Gastrocnemius medialis (tissue), 4 donors: Measurements from ENCODE around the gene PRC1. TPM values are rescaled to one million over a fixed set of nuclear protein-coding genes. Genes with fewer than 3 reads are reported as not detected.
"Not testable (repeated sequence)": the region's sequence is repeated elsewhere in the genome, so short reads cannot be mapped to it uniquely, and the experiment has no call there.

ENCODE experiments used
- ATAC-seq, 2 donors: fragments of 150-250 bp; one replicate each; pipeline ENCODE4 v1.9.1; 2016
- DNase-seq, 2 donors: peaks; one replicate each; pipeline ENCODE4 v3.0.0-alpha.2; 2019
- H3K27ac ChIP-seq, 4 donors: fragments of 200-600 bp; sonication (generic); 1 replicate in 1 of 4; 2 replicates in 3 of 4; pipeline ENCODE4 v1.5.1; 2016 to 2018; ENCODE audit warnings: mild to moderate bottlenecking in 2 of 4, moderate library complexity in 1 of 4
- H3K27me3 ChIP-seq, 3 donors: fragments of 200-600 bp; sonication (generic) in 2 of 3; 1 replicate in 1 of 3; 2 replicates in 2 of 3; pipeline versions ENCODE4 v1.5.1 to v1.6.0; 2016 to 2019; ENCODE audit warnings: mild to moderate bottlenecking in 1 of 3, moderate library complexity in 1 of 3
- H3K36me3 ChIP-seq, 2 donors: fragments of 200-600 bp; sonication (generic) in 1 of 2; one replicate each; pipeline ENCODE4 v1.5.1; 2017 to 2018
- H3K4me1 ChIP-seq, 2 donors: fragments of 200-600 bp; sonication (generic) in 1 of 2; one replicate each; pipeline ENCODE4 v1.5.1; 2016 to 2017; ENCODE audit warnings: mild to moderate bottlenecking in 2 of 2
- H3K4me3 ChIP-seq, 4 donors: fragments of 200-600 bp; sonication (generic) in 3 of 4; 1 replicate in 1 of 4; 2 replicates in 3 of 4; pipeline ENCODE4 v1.5.1; 2016 to 2019; ENCODE audit warnings: mild to moderate bottlenecking in 2 of 4
- H3K9me3 ChIP-seq, 3 donors: fragments of 200-600 bp; sonication (generic) in 2 of 3; 1 replicate in 1 of 3; 2 replicates in 2 of 3; pipeline ENCODE4 v1.5.1; 2016 to 2019
- POLR2A ChIP-seq, 2 donors: fragments of 450-650 bp; IDR thresholded peaks; one replicate each; pipeline ENCODE4 v1.6.1; 2017; ENCODE audit warnings: antibody characterized with exemption in 2 of 2, mild to moderate bottlenecking in 2 of 2, moderate library complexity in 2 of 2
- in situ Hi-C, 4 donors: fragments of 200-750 bp; cut with MboI; loops; one replicate each; pipeline versions ENCODE4 v1.15.0 to v1.8.0; 2017; ENCODE audit warnings: low sequenced_read_pairs in 4 of 4
- intact Hi-C: fragments of 100-400 bp; cut with DNase I; formaldehyde crosslinking; loops from one replicate; pipeline ENCODE4 v1.15.1; 2023; ENCODE audit warnings: low total_unique reads
- total RNA-seq, 4 donors: library from RNA; depleted of rRNA; stranded (reverse); fragments of >200 nt; gene quantifications; one replicate each; pipeline versions ENCODE4 v1.1.0 to v1.2.3, GENCODE V29; 2016
- TF ChIP-seq, protein P1 (sequence below), 5 experiments: fragments of 450-650 bp in 3 of 5; fragments of 200-600 bp in 2 of 5; sonication (generic) in 2 of 5; IDR thresholded peaks in 4 of 5; conservative IDR thresholded peaks in 1 of 5; 1 replicate in 4 of 5; 2 replicates in 1 of 5; pipeline ENCODE4 v1.5.1; 2016 to 2019; ENCODE audit warnings: antibody characterized with exemption in 5 of 5, mild to moderate bottlenecking in 3 of 5, moderate library complexity in 3 of 5

The PRC1 gene
- total RNA-seq, 4 donors from 2014 or later, result 1.4 to 9.9 (median 4.9) TPM

DNA sequence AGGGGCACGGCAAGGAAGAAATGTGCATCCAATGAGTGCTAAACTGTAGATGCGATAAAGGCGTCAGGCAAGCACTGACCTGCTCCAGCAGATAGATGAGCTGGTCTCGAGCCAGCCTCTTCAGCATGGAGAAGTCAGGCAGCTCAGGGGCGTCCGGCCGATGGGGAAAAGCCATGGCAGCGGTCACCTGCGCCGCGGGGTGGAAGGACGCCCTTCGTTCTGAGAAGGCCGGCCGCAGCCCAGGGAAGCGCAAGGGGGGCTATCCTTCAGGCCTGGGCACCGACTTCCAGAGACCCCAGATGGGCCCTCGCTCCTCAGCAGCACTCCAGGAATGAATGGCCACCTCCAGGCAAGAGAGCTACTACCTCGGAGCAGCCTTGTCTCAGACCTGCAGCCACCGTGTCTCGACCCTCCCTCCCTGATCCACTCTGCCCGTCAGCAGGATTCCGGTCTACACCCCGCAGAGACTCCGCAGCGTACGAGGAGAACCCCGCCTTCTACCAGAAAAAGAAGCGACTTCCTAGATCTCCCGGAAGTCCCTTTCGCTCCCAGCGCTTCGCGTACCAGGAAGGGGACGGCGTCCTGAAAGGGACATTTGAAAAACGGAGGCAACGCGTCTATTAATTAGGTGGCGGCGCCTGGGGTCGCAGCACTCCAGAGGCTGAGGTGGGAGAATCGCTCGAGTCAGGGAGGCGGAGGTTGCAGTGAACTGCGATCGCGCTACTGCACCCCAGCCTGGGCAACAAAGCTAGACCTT, 27.9 kb upstream of the PRC1 start, which contains the start of gene VPS33B:
Gene VPS33B, minus strand, starts transcription at position 520 of the 757 bp plus-strand sequence. Its CDS starts 345 bp downstream, at position 175.
- in situ Hi-C loops, result no loop called here
- Histone ChIP-seq H3K9me3 (no peaks in the 10 kb centered on the region), H3K27ac (peak within 1 kb of the TSS; percentile 68 to 83 (median 72)), H3K27me3 (no peaks in the 10 kb centered on the region), H3K4me3 (peak within 1 kb of the TSS; percentile 74 to 98 (median 96)), H3K4me1 (peaks cover 18 to 26% of the 10 kb centered on the region in 2 donors), H3K36me3 (no peaks in the 10 kb centered on the region)
- peak; percentile 70 to 73 for DNase-seq
- ATAC-seq, result peak; percentile 93 to 96
- TF ChIP-seq POLR2A (IDR thresholded peaks at IDR 0.05), result peak in 1 of 2 donors; percentile 15
- TF ChIP-seq, protein P1, sequence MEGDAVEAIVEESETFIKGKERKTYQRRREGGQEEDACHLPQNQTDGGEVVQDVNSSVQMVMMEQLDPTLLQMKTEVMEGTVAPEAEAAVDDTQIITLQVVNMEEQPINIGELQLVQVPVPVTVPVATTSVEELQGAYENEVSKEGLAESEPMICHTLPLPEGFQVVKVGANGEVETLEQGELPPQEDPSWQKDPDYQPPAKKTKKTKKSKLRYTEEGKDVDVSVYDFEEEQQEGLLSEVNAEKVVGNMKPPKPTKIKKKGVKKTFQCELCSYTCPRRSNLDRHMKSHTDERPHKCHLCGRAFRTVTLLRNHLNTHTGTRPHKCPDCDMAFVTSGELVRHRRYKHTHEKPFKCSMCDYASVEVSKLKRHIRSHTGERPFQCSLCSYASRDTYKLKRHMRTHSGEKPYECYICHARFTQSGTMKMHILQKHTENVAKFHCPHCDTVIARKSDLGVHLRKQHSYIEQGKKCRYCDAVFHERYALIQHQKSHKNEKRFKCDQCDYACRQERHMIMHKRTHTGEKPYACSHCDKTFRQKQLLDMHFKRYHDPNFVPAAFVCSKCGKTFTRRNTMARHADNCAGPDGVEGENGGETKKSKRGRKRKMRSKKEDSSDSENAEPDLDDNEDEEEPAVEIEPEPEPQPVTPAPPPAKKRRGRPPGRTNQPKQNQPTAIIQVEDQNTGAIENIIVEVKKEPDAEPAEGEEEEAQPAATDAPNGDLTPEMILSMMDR (IDR thresholded peaks at IDR 0.05 in 4 of 5, conservative IDR thresholded peaks at IDR 0.05 in 1 of 5), result no peak
- intact Hi-C loops, result loop anchor here (2.0 kb wide), 2 partner anchors 27 to 67 kb away; partner anchors contain the start of genes PRC1 and RCCD1

DNA sequence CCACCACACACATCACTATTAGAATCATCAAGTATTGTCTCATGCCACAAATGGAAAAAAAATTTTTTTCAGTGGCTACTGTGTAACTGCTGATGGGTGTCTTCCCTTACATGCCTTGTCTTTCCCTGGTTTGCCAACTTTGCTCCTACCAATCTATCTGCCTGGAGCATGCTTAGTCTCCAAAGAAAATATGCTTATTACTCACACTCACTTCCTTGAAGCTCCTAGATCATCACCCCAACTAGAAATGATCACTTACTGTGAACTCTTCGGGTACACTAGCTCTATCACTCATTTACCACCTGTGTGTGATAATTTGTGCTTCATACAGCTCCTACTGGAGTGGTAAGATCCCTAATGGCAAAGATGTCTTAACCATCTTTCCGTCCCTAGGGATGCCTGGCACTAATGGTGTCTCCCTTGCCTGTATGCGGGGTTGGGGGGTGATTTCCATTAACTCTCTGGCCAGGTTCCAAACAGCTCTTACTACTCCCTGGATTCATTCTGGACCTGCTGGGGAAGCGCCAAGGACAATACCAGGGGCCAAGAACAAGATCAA, 27.3 kb upstream of the PRC1 start:
- peak overlapping the region in 2 of 4 donors; percentile 68 to 83 for H3K27ac ChIP-seq
- no peaks in the 10 kb centered on the region for H3K27me3 ChIP-seq
- peak in 1 of 2 donors; percentile 6 for ATAC-seq
- in situ Hi-C loops (no loop called here), intact Hi-C loops (loop anchor here (2.0 kb wide), 2 partner anchors 27 to 67 kb away; partner anchors contain the start of genes PRC1 and RCCD1)
- H3K9me3 ChIP-seq, result no peaks in the 10 kb centered on the region
- no peak for TF ChIP-seq POLR2A (IDR thresholded peaks at IDR 0.05)
- TF ChIP-seq, protein P1 (IDR thresholded peaks at IDR 0.05 in 4 of 5, conservative IDR thresholded peaks at IDR 0.05 in 1 of 5), result no peak
- H3K4me1 ChIP-seq, result peaks cover 18 to 26% of the 10 kb centered on the region in 2 donors
- H3K36me3 ChIP-seq, result peaks cover 0 to 4% of the 10 kb centered on the region in 2 donors
- H3K4me3 ChIP-seq, result peak overlapping the region; percentile 74 to 98 (median 96)
- DNase-seq, result no peak

DNA sequence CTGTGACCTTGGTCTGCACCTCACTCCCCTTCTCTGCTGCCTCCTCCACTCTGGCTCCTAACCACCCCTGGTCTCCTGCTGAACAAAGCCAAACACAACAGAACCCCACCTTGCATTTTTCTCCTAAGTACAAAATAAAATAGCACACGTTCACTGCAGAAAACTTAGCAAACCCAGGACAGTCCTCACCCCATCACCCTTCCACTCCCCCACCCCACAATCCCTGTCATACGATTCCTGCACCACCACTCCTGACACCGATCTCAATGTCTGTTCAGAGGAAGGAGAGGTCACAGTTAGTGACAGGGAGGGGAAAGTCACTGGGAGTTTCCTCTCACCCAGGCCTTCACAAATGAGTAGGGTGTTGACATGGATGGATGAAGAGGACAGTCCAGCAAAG, 23.8 kb upstream of the PRC1 start:
- H3K4me1 ChIP-seq, result peaks cover 16 to 25% of the 10 kb centered on the region in 2 donors
- H3K27ac ChIP-seq, result no peak overlapping the region
- no peaks in the 10 kb centered on the region for H3K27me3 ChIP-seq
- intact Hi-C loops, result no loop called here
- DNase-seq, result no peak
- H3K36me3 ChIP-seq, result peaks cover 0 to 21% of the 10 kb centered on the region in 2 donors
- no peak for TF ChIP-seq POLR2A (IDR thresholded peaks at IDR 0.05)
- in situ Hi-C loops, result loop anchor here in 1 of 4 donors (5.0 kb wide), 1 partner anchor 51 kb away; no protein-coding TSS in a partner anchor
- no peak overlapping the region for H3K4me3 ChIP-seq
- H3K9me3 ChIP-seq, result no peaks in the 10 kb centered on the region
- no peak for ATAC-seq

DNA sequence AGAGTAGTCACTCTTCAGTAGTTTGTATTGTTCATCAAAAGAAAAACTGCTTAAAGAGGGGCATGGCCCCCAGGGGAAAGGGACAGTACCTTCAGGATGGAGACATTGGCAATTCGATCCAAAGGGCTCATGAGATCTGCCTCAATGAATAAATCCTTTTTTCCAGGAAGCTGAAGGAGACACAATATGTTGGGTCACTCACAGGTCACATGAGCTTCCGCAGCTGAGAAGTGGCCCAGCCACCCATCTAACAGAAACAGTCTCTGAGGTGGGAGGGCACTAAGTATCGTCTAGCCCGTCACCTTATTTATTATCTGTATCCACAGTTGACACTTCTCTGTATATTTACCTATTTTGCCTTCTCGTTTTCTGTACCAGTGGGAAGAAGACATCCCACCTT, 23.4 kb upstream of the PRC1 start:
- Histone ChIP-seq H3K27me3 (no peaks in the 10 kb centered on the region), H3K4me1 (peaks cover 12 to 21% of the 10 kb centered on the region in 2 donors), H3K36me3 (peaks cover 0 to 26% of the 10 kb centered on the region in 2 donors), H3K27ac (no peak overlapping the region), H3K9me3 (no peaks in the 10 kb centered on the region), H3K4me3 (no peak overlapping the region)
- DNase-seq (no peak), ATAC-seq (no peak)
- no peak for TF ChIP-seq POLR2A (IDR thresholded peaks at IDR 0.05)
- TF ChIP-seq, protein P1 (IDR thresholded peaks at IDR 0.05 in 4 of 5, conservative IDR thresholded peaks at IDR 0.05 in 1 of 5), result no peak
- in situ Hi-C loops, result loop anchor here in 1 of 4 donors (5.0 kb wide), 1 partner anchor 50 kb away; no protein-coding TSS in a partner anchor
- intact Hi-C loops, result no loop called here

DNA sequence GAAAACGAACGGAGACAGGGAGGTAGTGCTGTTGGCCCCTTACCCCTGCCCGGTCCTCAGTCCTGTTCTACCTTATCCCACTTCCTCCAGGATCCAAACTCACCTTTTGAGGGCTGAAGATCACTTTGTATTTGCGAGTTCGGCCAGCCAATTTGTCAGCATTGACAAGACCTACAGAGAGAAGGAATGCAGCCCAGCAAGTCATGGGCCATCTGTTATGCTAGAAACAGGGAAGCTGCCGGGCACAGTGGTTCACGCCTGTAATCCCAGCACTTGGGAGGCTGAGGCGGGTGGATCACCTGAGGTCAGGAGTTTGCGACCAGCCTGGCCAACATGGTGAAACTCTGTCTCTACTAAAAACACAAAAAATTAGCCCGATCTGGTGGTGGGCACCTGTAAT, 19.4 kb upstream of the PRC1 start:
- H3K27me3 ChIP-seq, intact Hi-C loops, H3K4me3 ChIP-seq, ATAC-seq, DNase-seq, H3K9me3 ChIP-seq, in situ Hi-C loops, H3K4me1 ChIP-seq, H3K27ac ChIP-seq: not testable (repeated sequence)
- H3K36me3 ChIP-seq, result peaks cover 0 to 44% of the 10 kb centered on the region in 2 donors
